Fibroblast of lung (primary cell): ENCODE data around the gene PIK3R2. TPM values are rescaled to one million over a fixed set of nuclear protein-coding genes. Genes with fewer than 3 reads are reported as not detected.

ENCODE experiments used
- DNase-seq, 2 donors: peaks; one replicate each; pipeline versions ENCODE4 v3.0.0 to v3.0.0-alpha.2; 2010; ENCODE audit warnings: low read depth in 2 of 2
- H2AFZ ChIP-seq: 2 replicates; pipeline ENCODE4 v1.5.1; 2012; ENCODE audit warnings: low read length, control low read depth, inconsistent platforms
- H3K27ac ChIP-seq: 2 replicates; pipeline ENCODE4 v1.5.1; 2011; ENCODE audit warnings: low read length, control low read depth; ENCODE audit not compliant: insufficient read depth
- H3K27me3 ChIP-seq: 2 replicates; pipeline ENCODE4 v1.5.1; 2011; ENCODE audit warnings: mild to moderate bottlenecking, low read length; ENCODE audit not compliant: control insufficient read depth, insufficient read depth
- H3K36me3 ChIP-seq: 2 replicates; pipeline ENCODE4 v1.5.1; 2011; ENCODE audit warnings: low read length; ENCODE audit not compliant: control insufficient read depth, insufficient read depth
- H3K4me1 ChIP-seq: 2 replicates; pipeline ENCODE4 v1.5.1; 2011; ENCODE audit warnings: low read length; ENCODE audit not compliant: control insufficient read depth, insufficient read depth; ENCODE audit errors: extremely low read depth
- H3K4me2 ChIP-seq: 2 replicates; pipeline ENCODE4 v1.5.1; 2011; ENCODE audit warnings: low read length, control low read depth; ENCODE audit not compliant: insufficient read depth; ENCODE audit errors: extremely low read depth
- H3K4me3 ChIP-seq, 4 experiments: fragments of 200-600 bp in 1 of 4; sonication (generic) in 1 of 4; replicated peaks in 1 of 4; 2 replicates each; pipeline ENCODE4 v1.5.1; 2011 to 2016; ENCODE audit warnings: low read length in 4 of 4, low read depth in 3 of 4, mild to moderate bottlenecking in 3 of 4, control low read depth in 2 of 4, inconsistent platforms in 1 of 4, mixed read lengths in 1 of 4; ENCODE audit not compliant: insufficient read depth in 1 of 4; ENCODE audit errors: control extremely low read depth in 1 of 4
- H3K79me2 ChIP-seq: 2 replicates; pipeline ENCODE4 v1.5.1; 2012; ENCODE audit warnings: mild to moderate bottlenecking, low read length, inconsistent platforms; ENCODE audit not compliant: control insufficient read depth, insufficient read depth
- H3K9ac ChIP-seq: 2 replicates; pipeline ENCODE4 v1.5.1; 2011; ENCODE audit warnings: mild to moderate bottlenecking, low read length, control low read depth; ENCODE audit not compliant: insufficient read depth
- H3K9me3 ChIP-seq: 2 replicates; pipeline ENCODE4 v1.5.1; 2012; ENCODE audit warnings: low read depth, low read length; ENCODE audit not compliant: control insufficient read depth, insufficient read depth
- H4K20me1 ChIP-seq: 2 replicates; pipeline ENCODE4 v1.5.1; 2011; ENCODE audit warnings: low read length; ENCODE audit not compliant: control insufficient read depth, insufficient read depth; ENCODE audit errors: extremely low read depth
- CTCF ChIP-seq, 2 donors: IDR thresholded peaks in 1 of 2; conservative IDR thresholded peaks in 1 of 2; 1 replicate in 1 of 2; 2 replicates in 1 of 2; pipeline ENCODE4 v1.5.1; 2011 to 2012; ENCODE audit warnings: low read length in 2 of 2, control low read depth in 1 of 2, inconsistent platforms in 1 of 2, low read depth in 1 of 2, mild to moderate bottlenecking in 1 of 2
- EZH2 ChIP-seq: IDR thresholded peaks from 2 replicates; pipeline ENCODE4 v1.5.1; 2012; ENCODE audit warnings: low read length, control low read depth, mild to moderate bottlenecking; ENCODE audit errors: missing control alignments
- polyA plus RNA-seq, 2 donors: library from polyadenylated mRNA; depleted of rRNA in 1 of 2; stranded (reverse) in 1 of 2; unstranded in 1 of 2; fragments of >200 nt; gene quantifications; 2 replicates each; pipeline ENCODE4 v1.2.1, GENCODE V29; 2011 to 2012; ENCODE audit warnings: missing spikeins in 1 of 2
- total RNA-seq: library from RNA; depleted of rRNA; stranded (reverse); fragments of >200 nt; gene quantifications from 2 replicates; pipeline ENCODE4 v1.2.1, GENCODE V29; 2014

The PIK3R2 gene
- total and polyA plus RNA-seq, 2 donors (not counting 1 experiment from before 2014, with no cell fraction given) = 10.1 to 18.4 TPM

- H3K36me3 ChIP-seq = no peaks in the 10 kb centered on the region
- H2AFZ ChIP-seq = no peak overlapping the region
- TF ChIP-seq EZH2 (no peak), CTCF (conservative IDR thresholded peaks at IDR 0.05 in 1 of 2, IDR thresholded peaks at IDR 0.05 in 1 of 2; ENCODE audit: low read depth in 1 of 2, low read length in 2 of 2) (no peak)
- H3K4me3 ChIP-seq = no peak overlapping the region
- H3K27me3 ChIP-seq = no peaks in the 10 kb centered on the region
- no peaks in the 10 kb centered on the region for H3K9me3 ChIP-seq
- no peak overlapping the region for H3K4me2 ChIP-seq
- no peak overlapping the region for H3K27ac ChIP-seq
- DNase-seq = no peak
- H3K79me2 ChIP-seq = no peaks in the 10 kb centered on the region
- no peaks in the 10 kb centered on the region for H4K20me1 ChIP-seq
- no peaks in the 10 kb centered on the region for H3K4me1 ChIP-seq
- no peak overlapping the region for H3K9ac ChIP-seq
Measured at GRCh38 chr19:18130523-18131242, 22.3 kb upstream of the PIK3R2 start.

GRCh38 chr19:18131841-18132596 lies 20.9 kb upstream of the PIK3R2 start:
- no peaks in the 10 kb centered on the region for H3K79me2 ChIP-seq
- no peaks in the 10 kb centered on the region for H3K9me3 ChIP-seq
- H3K9ac ChIP-seq = no peak overlapping the region
- no peak overlapping the region for H3K27ac ChIP-seq
- H3K36me3 ChIP-seq = no peaks in the 10 kb centered on the region
- no peak overlapping the region for H3K4me2 ChIP-seq
- no peaks in the 10 kb centered on the region for H4K20me1 ChIP-seq
- TF ChIP-seq EZH2 (no peak), CTCF (conservative IDR thresholded peaks at IDR 0.05 in 1 of 2, IDR thresholded peaks at IDR 0.05 in 1 of 2; ENCODE audit: low read depth in 1 of 2, low read length in 2 of 2) (no peak)
- H3K4me3 ChIP-seq = no peak overlapping the region
- no peaks in the 10 kb centered on the region for H3K4me1 ChIP-seq
- no peaks in the 10 kb centered on the region for H3K27me3 ChIP-seq
- DNase-seq = no peak
- H2AFZ ChIP-seq = no peak overlapping the region

GRCh38 chr19:18135712-18136584 lies 17.0 kb upstream of the PIK3R2 start:
- no peaks in the 10 kb centered on the region for H3K27me3 ChIP-seq
- no peak overlapping the region for H3K4me2 ChIP-seq
- H3K4me1 ChIP-seq = no peaks in the 10 kb centered on the region
- H2AFZ ChIP-seq = no peak overlapping the region
- H3K27ac ChIP-seq = no peak overlapping the region
- no peak overlapping the region for H3K9ac ChIP-seq
- H3K79me2 ChIP-seq = no peaks in the 10 kb centered on the region
- H3K36me3 ChIP-seq = peaks cover 2% of the 10 kb centered on the region
- no peak overlapping the region for H3K4me3 ChIP-seq
- no peak for DNase-seq
- no peaks in the 10 kb centered on the region for H4K20me1 ChIP-seq
- TF ChIP-seq CTCF (conservative IDR thresholded peaks at IDR 0.05 in 1 of 2, IDR thresholded peaks at IDR 0.05 in 1 of 2; ENCODE audit: low read depth in 1 of 2, low read length in 2 of 2) = no peak
- TF ChIP-seq EZH2 = no peak
- H3K9me3 ChIP-seq = no peaks in the 10 kb centered on the region
